Neural progenitor cell (in vitro differentiated cells): ENCODE measurements around the gene TMEM51. TPM values are rescaled to one million over a fixed set of nuclear protein-coding genes. Genes with fewer than 3 reads are reported as not detected.

Experiments used
- DNase-seq: peaks from one replicate; pipeline ENCODE4 v3.0.0-alpha.2; 2016; ENCODE audit warnings: low spot score
- H2AFZ ChIP-seq: fragments of 200-600 bp; sonication (generic); replicated peaks from 2 replicates; pipeline ENCODE4 v1.6.1; 2016; ENCODE audit warnings: antibody characterized with exemption
- H3F3A ChIP-seq: fragments of 200-600 bp; sonication (generic); 2 replicates; pipeline ENCODE4 v1.6.1; 2016; ENCODE audit warnings: antibody characterized with exemption, low read depth
- H3K27ac ChIP-seq: fragments of 200-600 bp; sonication (generic); 2 replicates; pipeline ENCODE4 v1.5.1; 2016; ENCODE audit warnings: mild to moderate bottlenecking
- H3K27me3 ChIP-seq: fragments of 200-600 bp; sonication (generic); 2 replicates; pipeline ENCODE4 v1.6.1; 2016; ENCODE audit warnings: mild to moderate bottlenecking, moderate library complexity
- H3K36me3 ChIP-seq: fragments of 200-600 bp; sonication (generic); 2 replicates; pipeline ENCODE4 v1.5.1; 2016
- H3K4me1 ChIP-seq: fragments of 200-600 bp; sonication (generic); 2 replicates; pipeline ENCODE4 v1.6.1; 2016; ENCODE audit warnings: mixed run types
- H3K4me2 ChIP-seq: fragments of 200-600 bp; sonication (generic); 2 replicates; pipeline ENCODE4 v1.6.1; 2016
- H3K4me3 ChIP-seq: fragments of 200-600 bp; sonication (generic); 2 replicates; pipeline ENCODE4 v1.5.1; 2016
- H3K79me2 ChIP-seq: fragments of 200-600 bp; sonication (generic); 2 replicates; pipeline ENCODE4 v1.6.1; 2016; ENCODE audit warnings: low read depth
- H3K9ac ChIP-seq: fragments of 200-600 bp; sonication (generic); 2 replicates; pipeline ENCODE4 v1.6.1; 2016
- H3K9me3 ChIP-seq: fragments of 200-600 bp; sonication (generic); 2 replicates; pipeline ENCODE4 v1.5.1; 2016; ENCODE audit warnings: low read depth
- H4K20me1 ChIP-seq: fragments of 200-600 bp; sonication (generic); 2 replicates; pipeline ENCODE4 v1.6.1; 2016; ENCODE audit warnings: low read depth
- H3K27ac Mint-ChIP-seq: 3 replicates; pipeline ENCODE4 v1.8.0; 2021; ENCODE audit warnings: mixed read lengths
- H3K27me3 Mint-ChIP-seq: 2 replicates; pipeline ENCODE4 v1.8.0; 2022; ENCODE audit warnings: low read depth, mild to moderate bottlenecking, inconsistent platforms, moderate library complexity, mixed read lengths; ENCODE audit not compliant: insufficient read depth
- H3K36me3 Mint-ChIP-seq: 3 replicates; pipeline ENCODE4 v1.8.0; 2021; ENCODE audit warnings: mixed read lengths
- H3K4me1 Mint-ChIP-seq: 3 replicates; pipeline ENCODE4 v1.8.0; 2021; ENCODE audit warnings: mixed read lengths
- H3K4me3 Mint-ChIP-seq: 3 replicates; pipeline ENCODE4 v1.8.0; 2021; ENCODE audit warnings: mild to moderate bottlenecking, moderate library complexity, mixed read lengths
- H3K9me3 Mint-ChIP-seq: 3 replicates; pipeline ENCODE4 v1.8.0; 2020; ENCODE audit warnings: mixed read lengths
- CTCF ChIP-seq: fragments of 200-600 bp; sonication (generic); IDR thresholded peaks from 2 replicates; pipeline ENCODE4 v1.5.1; 2017; ENCODE audit warnings: antibody characterized with exemption, mild to moderate bottlenecking
- EZH2 ChIP-seq: fragments of 200-600 bp; sonication (generic); IDR thresholded peaks from 2 replicates; pipeline ENCODE4 v1.6.1; 2017; ENCODE audit warnings: antibody characterized with exemption, mild to moderate bottlenecking, moderate library complexity
- EZH2phosphoT487 ChIP-seq: fragments of 200-600 bp; sonication (generic); IDR thresholded peaks from 2 replicates; pipeline ENCODE4 v1.6.1; 2017; ENCODE audit warnings: antibody characterized with exemption
- total RNA-seq: library from RNA; depleted of rRNA; stranded (reverse); fragments of >200 nt; gene quantifications from 2 replicates; pipeline ENCODE4 v1.2.3, GENCODE V29; 2015; ENCODE audit warnings: low replicate concordance

The TMEM51 gene
- total RNA-seq, 1 donor from 2014 or later = 5.2 TPM

- no peak overlapping the region for H3K4me2 ChIP-seq
- H3K9ac ChIP-seq = no peak overlapping the region
- peaks cover 2% of the 10 kb centered on the region for H3K36me3 Mint-ChIP-seq
- peaks cover 4% of the 10 kb centered on the region for H3K9me3 Mint-ChIP-seq
- peaks cover 28% of the 10 kb centered on the region for H3K4me1 Mint-ChIP-seq
- no peak overlapping the region for H2AFZ ChIP-seq
- no peak overlapping the region for H3K27ac Mint-ChIP-seq
- TF ChIP-seq EZH2 = no peak
- no peak for TF ChIP-seq EZH2phosphoT487
- no peak overlapping the region for H3K4me3 Mint-ChIP-seq
- H3F3A ChIP-seq = no peaks in the 10 kb centered on the region
- H3K4me3 ChIP-seq = no peak overlapping the region
- no peak for DNase-seq
- no peaks in the 10 kb centered on the region for H3K9me3 ChIP-seq
- H3K4me1 ChIP-seq = no peaks in the 10 kb centered on the region
- no peaks in the 10 kb centered on the region for H4K20me1 ChIP-seq
- H3K27ac ChIP-seq = no peak overlapping the region
- no peaks in the 10 kb centered on the region for H3K36me3 ChIP-seq
- no peaks in the 10 kb centered on the region for H3K79me2 ChIP-seq
- H3K27me3 Mint-ChIP-seq = peaks cover 4% of the 10 kb centered on the region
- no peaks in the 10 kb centered on the region for H3K27me3 ChIP-seq
Measured at GRCh38 chr1:15255582-15256149, 102.1 kb downstream of the TMEM51 start.

- no peak overlapping the region for H3K4me3 Mint-ChIP-seq
Measured at GRCh38 chr1:15256584-15256983, 103.0 kb downstream of the TMEM51 start.

GRCh38 chr1:15257309-15257708 is 103.8 kb downstream of the TMEM51 start:
- no peaks in the 10 kb centered on the region for H3K9me3 ChIP-seq
- no peak overlapping the region for H3K9ac ChIP-seq
- Mint-ChIP-seq H3K27me3 (peaks cover 4% of the 10 kb centered on the region), H3K27ac (no peak overlapping the region), H3K4me3 (no peak overlapping the region), H3K9me3 (peaks cover 2% of the 10 kb centered on the region), H3K36me3 (peaks cover 2% of the 10 kb centered on the region), H3K4me1 (peaks cover 29% of the 10 kb centered on the region)
- no peak for DNase-seq
- no peaks in the 10 kb centered on the region for H3K27me3 ChIP-seq
- no peak overlapping the region for H3K4me2 ChIP-seq
- no peaks in the 10 kb centered on the region for H3K4me1 ChIP-seq
- H3K27ac ChIP-seq = no peak overlapping the region
- no peaks in the 10 kb centered on the region for H4K20me1 ChIP-seq
- no peaks in the 10 kb centered on the region for H3K36me3 ChIP-seq
- no peaks in the 10 kb centered on the region for H3K79me2 ChIP-seq
- no peak overlapping the region for H2AFZ ChIP-seq
- no peak overlapping the region for H3K4me3 ChIP-seq
- TF ChIP-seq EZH2 (no peak), EZH2phosphoT487 (no peak), CTCF (no peak)
- H3F3A ChIP-seq = no peaks in the 10 kb centered on the region

More at GRCh38 chr1:15256584-15256983, 103.0 kb downstream of the TMEM51 start:
- H3K27ac Mint-ChIP-seq = no peak overlapping the region
- no peak overlapping the region for H3K4me3 ChIP-seq
- no peaks in the 10 kb centered on the region for H3K4me1 ChIP-seq
- H3K36me3 Mint-ChIP-seq = peaks cover 2% of the 10 kb centered on the region
- H2AFZ ChIP-seq = no peak overlapping the region
- H3F3A ChIP-seq = no peaks in the 10 kb centered on the region
- no peak overlapping the region for H3K27ac ChIP-seq
- DNase-seq = no peak
- H3K4me1 Mint-ChIP-seq = peaks cover 34% of the 10 kb centered on the region
- peaks cover 7% of the 10 kb centered on the region for H3K27me3 Mint-ChIP-seq
- peaks cover 2% of the 10 kb centered on the region for H3K9me3 Mint-ChIP-seq
- no peaks in the 10 kb centered on the region for H3K9me3 ChIP-seq
- TF ChIP-seq EZH2 (no peak), CTCF (no peak), EZH2phosphoT487 (no peak)
- H3K79me2 ChIP-seq = no peaks in the 10 kb centered on the region
- H3K36me3 ChIP-seq = no peaks in the 10 kb centered on the region
- H3K4me2 ChIP-seq = no peak overlapping the region
- H4K20me1 ChIP-seq = no peaks in the 10 kb centered on the region
- H3K9ac ChIP-seq = no peak overlapping the region
- no peaks in the 10 kb centered on the region for H3K27me3 ChIP-seq

- H3K9ac ChIP-seq = no peak overlapping the region
- H3K4me1 ChIP-seq = no peaks in the 10 kb centered on the region
- no peaks in the 10 kb centered on the region for H3K9me3 ChIP-seq
- Mint-ChIP-seq H3K4me3 (no peak overlapping the region), H3K36me3 (peaks cover 2% of the 10 kb centered on the region), H3K4me1 (peaks cover 18% of the 10 kb centered on the region), H3K9me3 (peaks cover 5% of the 10 kb centered on the region), H3K27me3 (peaks cover 4% of the 10 kb centered on the region), H3K27ac (no peak overlapping the region)
- no peaks in the 10 kb centered on the region for H3K79me2 ChIP-seq
- no peaks in the 10 kb centered on the region for H3F3A ChIP-seq
- no peaks in the 10 kb centered on the region for H4K20me1 ChIP-seq
- H3K27ac ChIP-seq = no peak overlapping the region
- TF ChIP-seq CTCF (no peak), EZH2phosphoT487 (no peak), EZH2 (no peak)
- H3K36me3 ChIP-seq = no peaks in the 10 kb centered on the region
- H3K27me3 ChIP-seq = no peaks in the 10 kb centered on the region
- H2AFZ ChIP-seq = no peak overlapping the region
- no peak overlapping the region for H3K4me2 ChIP-seq
- no peak for DNase-seq
- H3K4me3 ChIP-seq = no peak overlapping the region
Measured at GRCh38 chr1:15258833-15259621, 105.5 kb downstream of the TMEM51 start.
